ENCODE results near the gene ATP8A1. TPM values are rescaled to one million over a fixed set of nuclear protein-coding genes. Genes with fewer than 3 reads are reported as not detected.

The ATP8A1 gene
- total and polyA plus RNA-seq, 10 donors = 14.4 to 87.0 (median 42.1) TPM

DNA sequence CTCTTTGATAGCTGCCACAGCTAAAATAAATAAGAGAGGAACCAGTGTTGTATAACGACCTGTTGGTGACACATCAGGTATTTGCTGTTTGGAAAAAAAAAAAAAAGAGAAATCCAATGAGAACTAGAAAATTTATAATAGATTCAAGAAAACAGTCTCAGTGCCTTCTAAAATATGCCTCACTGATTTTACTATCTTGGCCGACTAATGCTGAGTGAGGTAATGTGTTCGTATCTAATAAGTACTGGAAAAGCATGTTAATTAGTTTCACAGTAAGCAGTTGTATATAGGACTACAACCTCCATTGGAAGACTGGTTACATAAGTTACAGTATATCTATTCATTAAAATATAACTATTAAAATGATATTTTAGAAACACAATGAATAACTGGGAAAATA lies 32.4 kb downstream of the ATP8A1 start:
- Histone ChIP-seq H3K27me3 (replicated peaks in 1 of 7) (no peaks in the 10 kb centered on the region), H3K27ac (no peak overlapping the region), H3K4me1 (peaks cover 16 to 50% (median 36%) of the 10 kb centered on the region in 6 donors), H3K4me3 (no peak overlapping the region), H3K36me3 (peaks cover 0 to 26% (median 0%) of the 10 kb centered on the region in 6 donors), H3K9me3 (peaks cover 0 to 7% (median 0%) of the 10 kb centered on the region in 8 donors)
- intact Hi-C loops (cut with DNase I; ENCODE audit: low total_unique reads) = no loop called here
- no peak for DNase-seq
- TF ChIP-seq, protein P1, sequence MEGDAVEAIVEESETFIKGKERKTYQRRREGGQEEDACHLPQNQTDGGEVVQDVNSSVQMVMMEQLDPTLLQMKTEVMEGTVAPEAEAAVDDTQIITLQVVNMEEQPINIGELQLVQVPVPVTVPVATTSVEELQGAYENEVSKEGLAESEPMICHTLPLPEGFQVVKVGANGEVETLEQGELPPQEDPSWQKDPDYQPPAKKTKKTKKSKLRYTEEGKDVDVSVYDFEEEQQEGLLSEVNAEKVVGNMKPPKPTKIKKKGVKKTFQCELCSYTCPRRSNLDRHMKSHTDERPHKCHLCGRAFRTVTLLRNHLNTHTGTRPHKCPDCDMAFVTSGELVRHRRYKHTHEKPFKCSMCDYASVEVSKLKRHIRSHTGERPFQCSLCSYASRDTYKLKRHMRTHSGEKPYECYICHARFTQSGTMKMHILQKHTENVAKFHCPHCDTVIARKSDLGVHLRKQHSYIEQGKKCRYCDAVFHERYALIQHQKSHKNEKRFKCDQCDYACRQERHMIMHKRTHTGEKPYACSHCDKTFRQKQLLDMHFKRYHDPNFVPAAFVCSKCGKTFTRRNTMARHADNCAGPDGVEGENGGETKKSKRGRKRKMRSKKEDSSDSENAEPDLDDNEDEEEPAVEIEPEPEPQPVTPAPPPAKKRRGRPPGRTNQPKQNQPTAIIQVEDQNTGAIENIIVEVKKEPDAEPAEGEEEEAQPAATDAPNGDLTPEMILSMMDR (IDR thresholded peaks at IDR 0.05 in 8 of 11, conservative IDR thresholded peaks at IDR 0.05 in 3 of 11) = no peak
- TF ChIP-seq POLR2A (IDR thresholded peaks at IDR 0.05) = no peak
- no peak for TF ChIP-seq POLR2AphosphoS5 (IDR thresholded peaks at IDR 0.05)
- 85 to 92% (median 87%) methylated on average over 3 of the region's 3 CpGs for WGBS, 5 donors

DNA sequence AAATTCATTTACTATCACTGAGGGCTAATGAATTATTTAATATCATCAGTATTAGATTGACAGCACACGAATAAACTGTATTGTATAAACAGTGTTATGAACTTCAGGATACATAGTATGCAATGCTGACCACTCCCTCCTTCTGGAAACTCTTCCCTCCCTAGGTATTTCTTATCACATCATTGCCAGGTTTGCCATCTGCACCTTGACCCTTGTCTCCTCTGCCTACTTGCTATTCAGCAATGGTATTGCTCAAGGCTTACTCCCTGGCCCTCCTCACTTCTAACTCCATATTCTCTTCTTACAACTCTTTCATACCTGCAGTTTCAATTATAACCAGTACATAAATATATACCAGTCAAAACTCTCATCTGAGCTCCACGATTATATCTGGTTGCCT lies 38.9 kb downstream of the ATP8A1 start:
- intact Hi-C loops (cut with DNase I; ENCODE audit: low total_unique reads) = no loop called here
- no peaks in the 10 kb centered on the region for H3K4me1 ChIP-seq
- H3K27me3 ChIP-seq (replicated peaks in 1 of 7) = no peaks in the 10 kb centered on the region
- no peak for DNase-seq
- WGBS, 5 donors = 94 to 99% (median 94%) methylated on average over 2 of the region's 2 CpGs
- no peak overlapping the region for H3K27ac ChIP-seq
- peaks cover 0 to 72% (median 7%) of the 10 kb centered on the region in 6 donors for H3K36me3 ChIP-seq
- peaks cover 0 to under 1% (median 0%) of the 10 kb centered on the region in 8 donors for H3K9me3 ChIP-seq
- TF ChIP-seq POLR2AphosphoS5 (IDR thresholded peaks at IDR 0.05) (no peak), POLR2A (IDR thresholded peaks at IDR 0.05) (no peak)
- TF ChIP-seq, protein P1 (IDR thresholded peaks at IDR 0.05 in 8 of 11, conservative IDR thresholded peaks at IDR 0.05 in 3 of 11) = no peak
- no peak overlapping the region for H3K4me3 ChIP-seq

- Histone ChIP-seq H3K27me3 (replicated peaks in 1 of 7) (no peaks in the 10 kb centered on the region), H3K4me3 (no peak overlapping the region), H3K9me3 (no peaks in the 10 kb centered on the region), H3K36me3 (peaks cover 0 to 79% (median 8%) of the 10 kb centered on the region in 6 donors), H3K27ac (no peak overlapping the region), H3K4me1 (no peaks in the 10 kb centered on the region)
- intact Hi-C loops (cut with DNase I; ENCODE audit: low total_unique reads) = no loop called here
- 94 to 99% (median 95%) methylated on average over 2 of the region's 2 CpGs for WGBS, 5 donors
- TF ChIP-seq POLR2A (IDR thresholded peaks at IDR 0.05) = no peak
- DNase-seq = no peak
These were observed 39.9 kb downstream of the ATP8A1 start for GRCh38 chr4:42617030-42617429.

- H3K27ac ChIP-seq = no peak overlapping the region
- no peaks in the 10 kb centered on the region for H3K9me3 ChIP-seq
- no peaks in the 10 kb centered on the region for H3K27me3 ChIP-seq (replicated peaks in 1 of 7)
- 79 to 92% (median 86%) methylated on average over 6 of the region's 6 CpGs for WGBS, 5 donors
- TF ChIP-seq POLR2AphosphoS5 (IDR thresholded peaks at IDR 0.05) (no peak), POLR2A (IDR thresholded peaks at IDR 0.05) (no peak)
- TF ChIP-seq, protein P1 (IDR thresholded peaks at IDR 0.05 in 8 of 11, conservative IDR thresholded peaks at IDR 0.05 in 3 of 11) = no peak
- no peak overlapping the region for H3K4me3 ChIP-seq
- intact Hi-C loops (cut with DNase I; ENCODE audit: low total_unique reads) = no loop called here
- H3K36me3 ChIP-seq = peaks cover 0 to 83% (median 8%) of the 10 kb centered on the region in 6 donors
- no peaks in the 10 kb centered on the region for H3K4me1 ChIP-seq
- DNase-seq = no peak
These were observed 40.3 kb downstream of the ATP8A1 start for GRCh38 chr4:42616572-42616971.
